Trophoblast cell (in vitro differentiated cells and primary cell): ENCODE results near the gene KRT8.

Source experiments
- DNase-seq, 2 donors: peaks; one replicate each; pipeline ENCODE4 v3.0.0-alpha.2; 2016
- H2AFZ ChIP-seq: 2 replicates; pipeline ENCODE4 v1.6.1; 2013; ENCODE audit warnings: low read length, moderate library complexity, mild to moderate bottlenecking; ENCODE audit not compliant: insufficient read depth, poor library complexity
- H2AK5ac ChIP-seq: 2 replicates; pipeline ENCODE4 v1.6.1; 2013; ENCODE audit warnings: mild to moderate bottlenecking, low read length
- H2BK120ac ChIP-seq: 2 replicates; pipeline ENCODE4 v1.6.1; 2013; ENCODE audit warnings: low read length, mild to moderate bottlenecking, moderate library complexity; ENCODE audit not compliant: insufficient read depth, poor library complexity
- H2BK12ac ChIP-seq: 2 replicates; pipeline ENCODE4 v1.6.1; 2013; ENCODE audit warnings: mild to moderate bottlenecking, low read length, moderate library complexity
- H2BK5ac ChIP-seq: 2 replicates; pipeline ENCODE4 v1.6.1; 2013; ENCODE audit warnings: low read length, low read depth, moderate library complexity, mild to moderate bottlenecking; ENCODE audit not compliant: poor library complexity
- H3K14ac ChIP-seq: 2 replicates; pipeline ENCODE4 v1.6.1; 2013; ENCODE audit warnings: mild to moderate bottlenecking, low read length
- H3K18ac ChIP-seq: 2 replicates; pipeline ENCODE4 v1.6.1; 2013; ENCODE audit warnings: mild to moderate bottlenecking, low read length
- H3K23ac ChIP-seq: 2 replicates; pipeline ENCODE4 v1.6.1; 2013; ENCODE audit warnings: low read length
- H3K27ac ChIP-seq: 2 replicates; pipeline ENCODE4 v1.5.1; 2013; ENCODE audit warnings: low read depth, mild to moderate bottlenecking, inconsistent platforms, low read length, moderate library complexity
- H3K27me3 ChIP-seq: 2 replicates; pipeline ENCODE4 v1.6.1; 2013; ENCODE audit warnings: inconsistent platforms, mild to moderate bottlenecking, low read length, moderate library complexity; ENCODE audit not compliant: insufficient read depth
- H3K36me3 ChIP-seq, 2 experiments: 1 replicate in 1 of 2; 2 replicates in 1 of 2; pipeline ENCODE4 v1.6.1; 2013; ENCODE audit warnings: low read length in 2 of 2, mild to moderate bottlenecking in 2 of 2, moderate library complexity in 1 of 2; ENCODE audit not compliant: insufficient read depth in 2 of 2, control insufficient read depth in 1 of 2
- H3K4ac ChIP-seq: 2 replicates; pipeline ENCODE4 v1.6.1; 2013; ENCODE audit warnings: low read depth, mild to moderate bottlenecking, low read length, moderate library complexity
- H3K4me1 ChIP-seq, 2 experiments: 1 replicate in 1 of 2; 2 replicates in 1 of 2; pipeline ENCODE4 v1.6.1; 2013; ENCODE audit warnings: low read length in 2 of 2, mild to moderate bottlenecking in 2 of 2, moderate library complexity in 1 of 2; ENCODE audit not compliant: insufficient read depth in 2 of 2, control insufficient read depth in 1 of 2
- H3K4me2 ChIP-seq: 2 replicates; pipeline ENCODE4 v1.6.1; 2013; ENCODE audit warnings: inconsistent platforms, mild to moderate bottlenecking, low read length, moderate library complexity
- H3K4me3 ChIP-seq: 2 replicates; pipeline ENCODE4 v1.5.1; 2013; ENCODE audit warnings: mild to moderate bottlenecking, low read depth, low read length, inconsistent platforms
- H3K79me1 ChIP-seq: one replicate; pipeline ENCODE4 v1.6.1; 2013; ENCODE audit warnings: low read length
- H3K79me2 ChIP-seq: 2 replicates; pipeline ENCODE4 v1.6.1; 2013; ENCODE audit warnings: low read length, mild to moderate bottlenecking; ENCODE audit not compliant: control insufficient read depth, insufficient read depth, poor library complexity
- H3K9ac ChIP-seq: 2 replicates; pipeline ENCODE4 v1.6.1; 2013; ENCODE audit warnings: mild to moderate bottlenecking, low read length
- H3K9me3 ChIP-seq: 2 replicates; pipeline ENCODE4 v1.6.1; 2013; ENCODE audit warnings: low read depth, mild to moderate bottlenecking, control low read depth, inconsistent platforms, low read length; ENCODE audit not compliant: insufficient read depth
- H4K12ac ChIP-seq: 2 replicates; pipeline ENCODE4 v1.6.1; 2013; ENCODE audit warnings: low read depth, mild to moderate bottlenecking, low read length, moderate library complexity
- H4K8ac ChIP-seq: 2 replicates; pipeline ENCODE4 v1.6.1; 2013; ENCODE audit warnings: low read depth, mild to moderate bottlenecking, low read length, moderate library complexity
- H4K91ac ChIP-seq: one replicate; pipeline ENCODE4 v1.6.1; 2013; ENCODE audit warnings: low read depth, mild to moderate bottlenecking, low read length, moderate library complexity
- WGBS: extraction: QIAGEN DNeasy Blood & Tissue Kit; methylation state at CpG from one replicate; pipeline ENCODE4 v1.1.7; 2013; ENCODE audit warnings: missing lambda C conversion rate; ENCODE audit not compliant: insufficient read length, insufficient coverage; ENCODE audit errors: extremely low coverage; 5-methylcytosine and 5-hydroxymethylcytosine counted together

The KRT8 gene

DNA sequence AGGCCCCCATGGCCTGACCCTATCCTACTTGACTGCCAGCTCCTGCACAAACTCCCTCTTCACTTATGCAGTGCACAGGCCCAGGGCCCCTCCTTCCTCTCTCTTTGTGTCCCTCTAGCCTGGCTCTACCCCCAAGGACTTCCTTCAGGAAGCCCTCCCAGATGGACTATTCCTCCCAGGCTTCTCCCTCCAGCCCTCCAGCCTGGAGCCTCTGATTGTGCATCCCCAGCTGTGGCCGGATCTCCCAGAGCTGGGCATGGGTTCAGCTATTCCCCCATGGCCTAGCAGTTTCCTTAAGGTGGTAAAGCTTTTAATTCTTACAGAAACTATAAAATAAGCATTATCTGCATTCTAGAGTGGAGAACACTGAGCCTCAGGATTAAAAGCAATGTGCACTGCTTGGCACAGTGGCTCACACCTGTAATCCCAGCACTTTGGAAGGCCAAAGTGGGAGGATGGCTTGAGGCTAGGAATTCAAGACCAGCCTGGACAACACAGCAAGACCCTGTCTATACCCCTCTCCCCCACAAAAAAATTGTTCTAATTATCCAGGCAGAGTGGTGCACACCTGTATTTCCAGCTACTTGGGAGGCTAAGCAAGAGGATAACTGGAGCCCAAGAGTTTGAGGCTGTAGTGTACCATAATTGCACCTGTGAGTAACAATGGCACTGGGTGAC, 16.8 kb upstream of the KRT8 start:
- Histone ChIP-seq H3K27me3 (no peaks in the 10 kb centered on the region), H3K18ac (peak overlapping the region; percentile 70), H3K4ac (peak overlapping the region; percentile 50), H3K4me2 (peak overlapping the region; percentile 30), H3K4me1 (peaks cover 28 to 41% of the 10 kb centered on the region in 2 experiments), H2AK5ac (peak overlapping the region; percentile 77), H4K91ac (peak overlapping the region; percentile 95), H4K12ac (no peak overlapping the region), H2AFZ (peak overlapping the region; percentile 11), H3K14ac (peak overlapping the region; percentile 83), H3K36me3 (no peaks in the 10 kb centered on the region), H3K9me3 (no peaks in the 10 kb centered on the region), H2BK120ac (peak overlapping the region; percentile 98), H3K27ac (peak overlapping the region; percentile 83), H3K79me1 (peaks cover 53% of the 10 kb centered on the region), H3K23ac (no peak overlapping the region), H4K8ac (peak overlapping the region; percentile 68), H3K9ac (no peak overlapping the region), H2BK5ac (peak overlapping the region; percentile 92), H3K4me3 (no peak overlapping the region), H3K79me2 (peaks cover 10% of the 10 kb centered on the region), H2BK12ac (peak overlapping the region; percentile 94)
- WGBS, result no CpG with 5 or more reads among the region's 1 CpG
- DNase-seq, result no peak

DNA sequence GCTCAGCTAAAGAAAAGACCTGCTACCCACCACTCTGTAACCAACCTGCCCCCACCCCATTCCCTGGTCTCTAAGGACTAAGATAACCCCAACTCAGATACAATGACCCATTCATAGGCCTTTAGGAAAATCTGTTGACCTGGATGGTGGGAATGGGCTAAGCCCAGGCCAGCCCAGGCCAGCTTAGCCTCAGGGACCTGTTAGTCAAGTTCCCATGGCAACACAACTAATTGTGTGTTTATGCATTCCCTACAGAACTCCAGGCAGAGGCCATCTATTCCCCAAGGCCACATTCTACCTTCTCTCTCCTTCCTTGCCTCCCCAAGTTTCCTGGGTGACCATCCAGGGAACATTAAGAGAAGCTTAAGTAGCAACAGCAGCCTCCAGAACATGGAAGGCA, 16.1 kb upstream of the KRT8 start:
- Histone ChIP-seq H3K4me1 (peaks cover 24 to 40% of the 10 kb centered on the region in 2 experiments), H3K4me2 (peak overlapping the region; percentile 30), H3K9me3 (no peaks in the 10 kb centered on the region), H3K27ac (peak overlapping the region; percentile 83), H3K79me2 (peaks cover 9% of the 10 kb centered on the region), H4K8ac (peak overlapping the region; percentile 68), H2BK5ac (peak overlapping the region; percentile 92), H3K79me1 (peaks cover 46% of the 10 kb centered on the region), H3K36me3 (no peaks in the 10 kb centered on the region), H3K27me3 (no peaks in the 10 kb centered on the region), H2BK120ac (peak overlapping the region; percentile 98), H3K18ac (peak overlapping the region; percentile 91), H2AK5ac (peak overlapping the region; percentile 85), H3K9ac (no peak overlapping the region), H3K14ac (peak overlapping the region; percentile 83), H4K12ac (no peak overlapping the region), H3K23ac (no peak overlapping the region), H2AFZ (no peak overlapping the region), H3K4me3 (no peak overlapping the region), H2BK12ac (peak overlapping the region; percentile 96), H4K91ac (peak overlapping the region; percentile 95), H3K4ac (peak overlapping the region; percentile 50)
- DNase-seq, result peak; percentile 84 to 94

DNA sequence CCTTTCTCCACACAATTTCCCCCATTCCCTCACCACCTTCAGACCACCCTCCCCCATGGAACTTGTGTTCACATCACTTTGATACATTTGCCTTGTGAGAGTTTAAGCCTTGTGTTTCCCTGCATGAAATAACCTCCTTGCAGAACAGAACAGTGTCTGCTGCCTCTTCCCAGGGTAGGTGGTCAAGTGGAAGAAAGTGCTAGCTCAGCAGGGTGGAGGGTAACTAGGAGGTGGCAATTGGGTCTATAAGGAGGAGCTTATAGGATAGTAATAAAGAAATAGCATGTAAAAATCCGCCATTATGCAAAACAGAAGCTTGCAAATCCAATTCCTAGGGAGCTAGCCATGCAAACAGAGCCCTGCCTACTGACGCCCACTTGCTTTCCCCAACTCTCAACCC, 13.9 kb upstream of the KRT8 start:
- Histone ChIP-seq H3K27me3 (no peaks in the 10 kb centered on the region), H4K12ac (no peak overlapping the region), H3K4me2 (no peak overlapping the region), H4K8ac (no peak overlapping the region), H3K23ac (no peak overlapping the region), H2BK120ac (no peak overlapping the region), H3K9me3 (no peaks in the 10 kb centered on the region), H3K79me2 (peaks cover 6% of the 10 kb centered on the region), H2BK5ac (no peak overlapping the region), H4K91ac (peak overlapping the region; percentile 7), H3K9ac (no peak overlapping the region), H2AFZ (no peak overlapping the region), H3K79me1 (peaks cover 30% of the 10 kb centered on the region), H3K4me1 (peaks cover 20 to 34% of the 10 kb centered on the region in 2 experiments), H3K27ac (no peak overlapping the region), H2AK5ac (no peak overlapping the region), H3K14ac (no peak overlapping the region), H3K18ac (no peak overlapping the region), H3K4me3 (no peak overlapping the region), H2BK12ac (no peak overlapping the region), H3K36me3 (no peaks in the 10 kb centered on the region), H3K4ac (no peak overlapping the region)
- no CpG with 5 or more reads among the region's 2 CpGs for WGBS
- no peak for DNase-seq

- H2AK5ac ChIP-seq, result peak overlapping the region; percentile 27
- peak overlapping the region; percentile 7 for H4K91ac ChIP-seq
- H3K4me3 ChIP-seq, result no peak overlapping the region
- H4K12ac ChIP-seq, result no peak overlapping the region
- H3K27ac ChIP-seq, result no peak overlapping the region
- H2BK12ac ChIP-seq, result peak overlapping the region; percentile 42
- H4K8ac ChIP-seq, result no peak overlapping the region
- no peak overlapping the region for H3K4ac ChIP-seq
- H3K4me2 ChIP-seq, result no peak overlapping the region
- peaks cover 7% of the 10 kb centered on the region for H3K79me2 ChIP-seq
- no peaks in the 10 kb centered on the region for H3K36me3 ChIP-seq
- no peak for DNase-seq
- no peaks in the 10 kb centered on the region for H3K27me3 ChIP-seq
- no CpG with 5 or more reads among the region's 8 CpGs for WGBS
- H2BK120ac ChIP-seq, result no peak overlapping the region
- no peak overlapping the region for H3K23ac ChIP-seq
- H3K9ac ChIP-seq, result no peak overlapping the region
- no peak overlapping the region for H2AFZ ChIP-seq
- H3K9me3 ChIP-seq, result no peaks in the 10 kb centered on the region
- H2BK5ac ChIP-seq, result no peak overlapping the region
- H3K79me1 ChIP-seq, result peaks cover 29% of the 10 kb centered on the region
- no peak overlapping the region for H3K18ac ChIP-seq
- peaks cover 20 to 32% of the 10 kb centered on the region in 2 experiments for H3K4me1 ChIP-seq
- peak overlapping the region; percentile 11 for H3K14ac ChIP-seq
These were observed 13.5 kb upstream of the KRT8 start for GRCh38 chr12:52918351-52918750.
